ENCODE measurements around the gene OR8B12.
"Not testable (repeated sequence)": the region's sequence is repeated elsewhere in the genome, so short reads cannot be mapped to it uniquely, and the experiment has no call there.

OR8B12 gene

DNA sequence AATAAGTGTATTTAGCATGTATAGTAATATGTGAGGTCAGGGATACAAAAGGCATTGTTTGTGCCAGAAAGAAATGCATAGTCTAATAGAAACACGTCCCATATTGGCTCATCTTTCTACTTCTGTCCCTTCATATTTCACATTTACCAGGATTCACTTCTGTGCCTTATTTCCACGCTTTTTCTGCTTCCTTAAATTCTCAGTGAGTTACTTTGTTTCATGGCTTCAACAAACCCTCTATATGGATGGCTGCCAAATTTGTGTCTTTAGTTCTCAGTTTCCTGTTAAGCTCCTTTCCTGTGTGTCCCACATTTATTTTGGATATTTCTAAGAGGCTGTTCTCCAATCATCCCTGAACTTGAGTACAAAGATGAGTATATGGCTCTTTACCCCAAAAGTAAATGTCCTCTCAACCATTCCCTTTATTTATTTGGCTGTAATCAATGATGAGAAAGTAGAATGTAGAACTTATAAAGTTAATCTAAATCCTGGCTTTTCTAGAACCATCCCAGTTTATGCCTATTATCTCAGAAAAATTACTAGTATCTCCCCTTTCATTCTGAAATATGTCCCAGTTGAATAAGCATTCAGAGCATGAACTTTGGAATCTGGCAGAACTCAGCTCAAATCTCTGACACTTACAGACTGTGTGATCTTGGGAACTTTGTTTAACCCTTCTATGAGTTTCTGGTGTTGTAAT is 23.5 kb downstream of the OR8B12 start:
- no peak for DNase-seq

- DNase-seq: no peak
Observed at GRCh38 chr11:124518989-124519451, 24.4 kb downstream of the OR8B12 start.

- DNase-seq: no peak
Observed at GRCh38 chr11:124517314-124517713, 26.1 kb downstream of the OR8B12 start.

DNA sequence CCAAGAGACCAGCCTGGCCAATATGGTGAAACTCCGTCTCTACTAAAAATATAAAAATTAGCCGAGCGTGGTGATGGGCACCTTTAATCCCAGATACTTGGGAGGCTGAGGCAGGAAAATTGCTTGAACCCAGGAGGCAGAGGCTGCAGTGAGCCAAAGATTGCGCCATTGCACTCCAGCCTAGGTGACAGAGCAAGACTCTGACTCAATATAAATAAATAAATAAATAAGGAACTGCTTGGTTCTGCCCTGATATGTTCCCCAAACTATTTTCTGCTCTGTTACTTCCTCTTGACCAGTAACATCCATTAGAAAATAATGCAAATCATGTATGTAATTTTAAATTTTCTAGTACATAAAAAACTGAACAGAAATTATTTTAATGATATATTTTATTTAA is 28.8 kb downstream of the OR8B12 start:
- DNase-seq: not testable (repeated sequence)

DNA sequence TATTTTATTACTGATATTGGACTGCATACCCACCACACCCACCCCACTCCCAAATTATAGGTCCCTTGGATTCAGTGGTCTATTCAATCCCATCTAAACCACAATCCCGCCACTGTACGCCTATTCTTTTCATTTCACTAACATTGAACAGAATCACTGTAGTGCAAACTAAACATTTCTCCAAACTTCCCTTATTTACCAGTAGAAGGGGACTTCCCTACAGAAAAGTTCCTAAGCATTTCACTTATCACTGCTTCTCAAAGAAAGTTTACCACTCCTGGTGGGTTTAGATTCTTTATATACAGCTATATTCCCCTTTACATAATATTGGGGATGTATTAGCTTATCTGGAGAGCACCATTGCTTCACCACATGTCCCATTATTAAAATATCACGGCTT is 29.3 kb downstream of the OR8B12 start:
- no peak for DNase-seq

GRCh38 chr11:124511745-124512144 is 31.7 kb downstream of the OR8B12 start:
- no peak for DNase-seq

DNA sequence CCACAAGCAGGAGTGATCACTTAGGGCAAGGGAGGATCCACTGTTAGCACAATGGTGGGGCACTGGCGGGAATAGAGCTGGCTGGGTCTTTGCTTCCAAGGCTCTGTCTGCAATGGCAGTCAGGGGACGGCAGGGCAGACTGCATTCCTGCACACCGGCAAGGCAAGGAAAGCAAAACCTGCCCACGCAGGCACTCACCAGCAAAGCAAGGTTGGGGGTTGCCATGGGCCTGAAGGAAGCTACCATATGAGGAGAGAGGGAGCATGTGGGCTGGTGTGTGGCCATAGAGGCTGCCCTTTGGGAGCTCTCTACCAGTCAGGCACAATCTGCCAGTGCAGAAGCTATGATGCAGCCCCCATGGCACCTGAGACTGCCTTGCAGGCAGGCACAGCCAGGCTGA is 33.2 kb downstream of the OR8B12 start:
- DNase-seq: no peak

GRCh38 chr11:124499711-124500110 is 43.7 kb downstream of the OR8B12 start:
- no peak for DNase-seq

DNA sequence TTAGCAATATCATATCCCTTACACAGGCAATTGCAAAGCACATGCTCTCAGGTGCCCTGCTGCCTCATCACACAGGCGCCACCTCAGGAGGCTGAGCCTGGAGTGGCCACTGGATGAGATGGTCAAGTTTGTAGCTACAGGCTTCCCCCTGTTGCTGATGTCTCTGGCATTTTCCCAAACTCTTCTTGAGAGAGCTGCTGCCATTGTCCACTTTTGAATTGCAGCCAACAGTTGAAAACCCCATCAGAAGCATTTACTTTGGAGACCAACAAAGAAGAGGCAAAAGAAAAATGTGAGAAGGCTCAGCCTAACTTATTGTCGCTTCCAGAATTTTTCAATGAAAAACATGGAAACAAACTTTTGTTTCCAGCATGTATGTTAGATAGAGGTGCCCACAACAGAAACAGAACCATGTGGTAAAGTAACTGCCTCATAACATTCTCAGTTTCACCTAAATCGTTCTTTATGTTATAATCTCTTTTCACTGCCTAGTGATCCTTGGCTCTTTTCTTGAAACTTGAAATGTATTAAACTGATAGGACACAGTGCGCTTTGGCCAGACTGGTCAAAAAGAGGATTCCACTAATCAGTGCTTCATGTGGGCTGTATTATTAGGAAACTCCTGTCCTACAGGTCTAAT is 50.3 kb downstream of the OR8B12 start:
- no peak for DNase-seq
